LNCAP (cell line): ENCODE measurements around the gene PSAT1.

Experiments
- CTCF ChIP-seq: fragments of 450-650 bp; IDR thresholded peaks from 2 replicates; pipeline ENCODE4 v1.5.1; 2017; ENCODE audit warnings: mild to moderate bottlenecking

PSAT1 gene

DNA sequence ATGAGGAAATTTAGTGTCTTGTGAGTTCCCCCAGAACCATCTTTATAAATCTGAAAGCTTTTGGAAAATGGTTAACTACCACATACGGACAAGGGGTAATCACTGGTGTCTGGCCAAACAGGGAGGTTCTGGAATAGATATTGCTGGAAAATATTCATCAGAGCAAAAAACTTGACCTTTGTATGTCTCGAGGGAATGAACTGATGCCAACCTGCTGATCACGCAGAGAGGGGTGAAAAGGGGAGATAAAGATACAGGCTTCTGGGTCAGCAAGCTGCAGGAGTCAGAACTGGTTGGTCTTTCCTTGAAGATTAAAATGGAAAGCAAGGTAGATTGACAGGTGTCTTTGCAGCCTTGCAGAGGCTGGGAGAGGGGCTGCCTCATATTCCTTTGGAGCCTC is 35.5 kb downstream of the PSAT1 start:
- no peak for TF ChIP-seq CTCF

DNA sequence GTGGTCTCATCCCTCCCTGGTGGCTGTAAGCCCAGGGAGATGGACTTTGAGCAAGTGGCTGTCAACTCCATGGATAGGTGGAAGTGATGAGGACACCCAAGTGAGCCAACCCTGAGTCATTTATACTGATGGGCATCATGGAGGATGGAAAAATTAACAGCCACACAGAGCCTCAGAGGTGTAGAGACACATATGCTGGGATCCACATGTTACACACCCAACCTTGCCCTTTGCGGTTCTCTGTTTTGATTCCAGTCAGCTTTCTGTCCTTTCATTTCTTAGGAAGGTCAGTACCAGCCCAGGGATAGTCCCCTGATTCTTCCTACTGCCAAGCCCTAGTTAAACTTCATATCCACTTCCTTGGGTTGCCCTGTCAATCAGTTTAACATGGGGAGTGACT is 51.9 kb downstream of the PSAT1 start:
- no peak for TF ChIP-seq CTCF

- no peak for TF ChIP-seq CTCF
Measured at GRCh38 chr9:78351816-78352215, 54.9 kb downstream of the PSAT1 start.

DNA sequence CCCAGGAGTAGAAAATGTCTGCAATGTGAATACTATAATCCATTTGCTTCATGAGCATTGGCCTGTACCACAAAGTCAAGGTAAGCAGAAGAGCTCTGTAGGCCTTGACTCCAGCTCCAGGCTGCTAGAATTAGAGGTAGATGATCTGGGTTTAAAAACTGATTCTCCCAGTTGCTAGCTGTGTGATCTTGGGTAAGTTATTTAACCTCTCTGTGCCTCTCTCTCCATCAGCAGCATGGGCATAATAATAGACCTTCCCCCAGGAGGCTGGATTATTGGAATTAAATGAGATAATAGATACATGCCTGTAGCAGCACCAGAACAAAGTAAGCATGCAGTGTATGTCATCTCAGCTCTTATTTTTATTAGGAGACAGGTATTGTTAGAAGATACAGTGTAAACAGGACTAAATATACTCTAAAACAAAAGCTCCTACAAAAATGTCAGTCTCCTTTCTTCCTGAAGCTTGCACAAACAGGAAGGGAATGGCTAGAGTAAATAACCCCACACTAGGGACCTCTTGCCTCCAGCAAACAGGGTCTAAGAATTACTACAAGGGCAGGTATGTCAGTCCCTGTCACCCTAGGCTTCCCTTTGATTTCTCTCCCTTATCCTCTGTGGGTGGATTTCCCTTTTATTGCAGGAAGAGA is 57.5 kb downstream of the PSAT1 start:
- no peak for TF ChIP-seq CTCF

DNA sequence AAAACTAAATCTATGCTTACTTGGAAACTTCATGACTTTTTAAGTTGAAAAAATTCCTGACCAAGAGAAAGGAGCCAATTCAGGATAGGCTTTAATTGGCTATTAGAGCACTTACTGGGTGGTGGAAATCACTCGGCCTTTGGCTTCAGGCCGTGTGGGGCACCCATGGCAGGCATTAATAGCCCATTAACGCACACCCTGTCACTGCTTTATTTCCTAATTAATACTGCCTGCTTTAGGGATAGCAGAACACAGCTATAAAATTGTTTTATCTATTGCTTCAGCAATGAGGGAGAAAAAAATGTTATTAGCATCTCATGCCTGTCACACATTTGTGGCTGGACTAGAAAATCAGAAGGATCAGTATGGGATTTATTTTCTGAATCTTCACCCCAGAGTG is 58.1 kb downstream of the PSAT1 start:
- TF ChIP-seq CTCF = no peak

- TF ChIP-seq CTCF = no peak
Measured at GRCh38 chr9:78356634-78357033, 59.7 kb downstream of the PSAT1 start.

DNA sequence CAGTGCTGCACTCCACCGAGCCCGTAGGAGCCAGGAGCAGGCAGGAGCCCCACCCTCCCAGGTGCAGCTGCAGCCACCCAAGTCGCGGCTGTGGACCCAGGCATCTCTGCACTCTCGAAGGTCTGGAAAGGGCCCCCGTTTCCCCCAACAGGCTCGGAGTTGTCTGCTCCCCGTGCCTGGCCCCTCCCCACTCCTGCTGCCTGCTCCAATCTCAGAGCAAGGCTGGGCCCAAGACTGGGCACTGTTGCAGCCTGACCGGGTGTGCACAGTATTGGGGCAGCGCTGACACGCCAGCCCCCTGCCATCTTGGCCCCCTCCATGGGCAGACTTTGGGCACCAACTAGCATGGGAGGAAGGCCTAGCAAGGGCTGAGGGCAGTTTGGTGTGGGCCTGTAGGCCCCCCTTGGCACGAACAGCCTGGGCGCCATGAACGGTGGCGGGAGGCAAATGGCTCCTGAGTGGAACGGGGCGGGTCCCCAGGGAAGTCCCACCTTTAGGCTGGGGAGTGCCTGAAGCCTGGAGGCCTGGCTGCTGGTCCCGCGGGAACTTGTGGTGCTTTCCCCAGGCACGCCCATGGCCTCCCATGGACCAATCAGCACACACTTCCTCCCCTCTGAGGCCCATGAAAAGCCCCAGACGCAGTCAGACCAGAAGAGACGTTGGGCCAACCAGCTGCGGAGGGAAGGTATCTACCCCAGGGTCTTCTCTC is 60.4 kb downstream of the PSAT1 start:
- no peak for TF ChIP-seq CTCF
